NCI-H2107 treated with DMSO at 0.1 percent for 48 hours (cell line): ENCODE data around the gene SMYD3.
A peak's percentile ranks its signal among the peaks of the same experiment; 100 is the strongest.

ENCODE experiments used
- DNase-seq: peaks from one replicate; lab custom pipeline; 2025; ENCODE audit not compliant: unreplicated experiment; lab: John Stamatoyannopoulos, UW

The SMYD3 gene

DNA sequence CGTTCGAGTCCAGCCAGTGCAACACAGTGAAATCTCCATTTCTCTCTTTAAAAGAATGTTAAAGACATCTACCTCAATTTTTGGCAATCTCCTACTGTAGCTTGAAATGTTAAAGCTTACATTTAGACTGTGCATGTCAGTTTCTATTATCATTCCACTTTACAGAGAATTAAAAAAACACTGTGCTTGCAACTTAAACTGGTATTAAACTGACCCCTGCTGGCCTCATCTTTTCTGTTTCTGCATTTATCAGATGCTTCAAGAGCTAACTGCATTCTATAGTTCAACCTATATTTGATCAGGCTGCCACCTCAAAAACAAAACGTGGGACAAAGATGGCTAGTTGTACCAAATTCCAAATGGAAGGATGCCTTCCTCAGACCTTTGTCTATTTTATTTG lies 226.5 kb downstream of the SMYD3 start:
- DNase-seq: peak; percentile 71

DNA sequence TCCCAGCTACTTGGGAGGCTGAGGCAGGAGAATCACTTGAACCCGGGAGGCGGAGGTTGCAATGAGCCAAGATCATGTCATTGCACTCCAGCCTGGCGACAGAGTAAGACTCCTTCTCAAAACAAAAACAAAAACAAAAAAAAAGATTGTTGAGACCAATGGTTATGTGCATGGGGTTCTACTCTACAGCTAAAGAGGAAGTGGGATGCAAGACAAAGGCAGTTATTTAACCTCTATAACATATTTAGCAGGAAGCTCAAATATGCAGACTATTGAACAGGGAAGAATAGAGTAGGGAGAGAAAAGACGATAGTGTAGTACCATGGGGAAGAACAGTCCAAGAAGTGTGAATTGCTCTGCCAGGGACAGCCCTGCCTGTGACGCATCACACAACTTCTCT lies 227.7 kb downstream of the SMYD3 start:
- DNase-seq: no peak

DNA sequence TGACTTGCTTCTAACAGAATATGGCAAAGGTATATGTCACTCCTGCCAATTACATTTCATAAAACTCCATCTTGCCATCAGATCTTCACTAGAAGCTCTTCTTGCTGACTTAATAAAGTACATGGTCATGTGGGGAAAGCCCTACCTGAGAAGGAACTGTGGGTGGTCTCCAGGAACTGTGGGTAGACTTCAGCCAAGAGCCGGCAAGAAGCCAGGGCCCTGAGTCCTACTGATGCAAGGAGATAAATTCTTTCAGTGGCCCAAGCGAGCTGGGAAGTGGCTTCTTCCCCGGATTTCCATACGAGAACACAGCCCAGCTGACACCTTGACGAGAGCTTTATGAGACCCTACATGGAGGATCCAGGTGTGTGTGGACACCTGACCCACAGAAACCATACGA lies 228.7 kb downstream of the SMYD3 start:
- no peak for DNase-seq

DNA sequence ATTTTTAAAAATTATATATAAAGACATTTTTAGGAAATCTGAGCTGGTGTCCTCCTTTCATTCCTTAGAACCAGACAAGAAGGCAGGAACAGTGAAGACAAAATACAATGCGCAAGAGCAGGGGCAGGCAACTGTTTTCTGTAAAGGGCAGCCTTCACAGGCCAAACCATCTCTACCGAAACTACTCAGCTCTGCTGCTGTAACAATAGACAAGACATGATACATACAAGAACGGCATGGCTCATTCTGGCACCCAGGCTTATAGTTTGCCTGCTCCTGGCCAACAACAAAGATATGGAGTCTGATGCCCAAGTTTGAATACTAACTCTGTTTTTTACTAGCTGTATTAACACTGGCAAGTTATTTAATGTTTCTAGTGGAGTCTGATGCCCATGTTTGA lies 232.0 kb downstream of the SMYD3 start:
- DNase-seq: no peak

DNA sequence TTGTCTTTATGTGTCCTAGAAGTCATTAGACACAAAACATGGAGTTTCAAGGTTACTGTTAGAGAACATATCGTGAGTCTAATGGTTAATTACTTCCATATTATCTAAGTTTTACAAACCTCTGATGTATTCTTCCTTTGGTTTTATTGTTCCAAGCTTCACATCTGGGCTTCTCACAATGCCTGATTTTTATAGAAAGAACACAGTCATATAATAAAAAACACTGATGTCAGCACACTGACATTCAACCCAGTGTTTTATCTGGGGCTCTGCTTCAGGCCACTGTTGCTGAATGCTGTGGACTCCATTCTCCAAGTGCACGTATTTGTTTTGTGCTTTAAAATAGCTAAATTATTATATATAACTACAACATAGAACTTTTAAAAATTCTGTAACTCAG lies 232.9 kb downstream of the SMYD3 start:
- no peak for DNase-seq

GRCh38 chr1:246271516-246271915 lies 235.6 kb downstream of the SMYD3 start:
- no peak for DNase-seq

- no peak for DNase-seq
Observed at GRCh38 chr1:246270236-246270635, 236.8 kb downstream of the SMYD3 start.

DNA sequence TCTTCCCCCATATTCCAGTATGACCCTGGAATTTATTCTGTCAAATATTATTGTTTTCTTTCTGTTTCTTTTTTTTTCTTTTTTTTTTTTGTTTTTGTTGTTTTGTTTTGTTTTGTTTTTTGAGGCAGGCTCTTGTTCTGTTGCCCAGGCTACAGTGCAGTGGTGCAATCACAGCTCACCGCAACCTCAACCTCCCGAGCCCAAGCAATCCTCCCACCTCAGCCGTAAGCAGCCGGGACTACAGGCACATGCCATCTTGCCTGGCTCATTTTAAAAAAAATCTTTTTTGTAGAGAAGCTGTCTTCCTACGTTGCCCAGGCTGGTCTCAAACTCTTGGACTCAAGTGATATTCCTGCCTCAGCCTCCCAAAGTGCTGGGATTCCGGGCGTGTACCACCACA lies 237.6 kb downstream of the SMYD3 start:
- no peak for DNase-seq

DNA sequence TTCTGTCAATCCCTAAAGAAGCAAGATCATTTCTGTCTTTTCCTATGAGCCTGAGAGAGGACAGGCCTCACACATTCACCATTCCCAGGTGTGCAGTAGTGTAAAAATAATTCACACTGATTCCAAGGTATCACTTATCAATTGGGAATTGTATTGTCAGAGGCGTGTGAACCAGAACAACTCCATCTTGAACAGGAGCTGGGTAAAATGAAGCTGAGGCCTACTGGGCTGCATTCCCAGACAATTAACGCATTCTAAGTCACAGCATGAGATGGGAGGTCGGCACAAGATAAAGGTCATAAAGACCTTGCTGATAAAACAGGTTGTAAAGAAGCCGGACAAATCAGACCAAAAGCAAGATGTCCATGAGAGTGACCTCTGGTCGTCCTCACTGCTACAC lies 239.2 kb downstream of the SMYD3 start:
- no peak for DNase-seq

GRCh38 chr1:246267426-246267825 lies 239.7 kb downstream of the SMYD3 start:
- DNase-seq: no peak

DNA sequence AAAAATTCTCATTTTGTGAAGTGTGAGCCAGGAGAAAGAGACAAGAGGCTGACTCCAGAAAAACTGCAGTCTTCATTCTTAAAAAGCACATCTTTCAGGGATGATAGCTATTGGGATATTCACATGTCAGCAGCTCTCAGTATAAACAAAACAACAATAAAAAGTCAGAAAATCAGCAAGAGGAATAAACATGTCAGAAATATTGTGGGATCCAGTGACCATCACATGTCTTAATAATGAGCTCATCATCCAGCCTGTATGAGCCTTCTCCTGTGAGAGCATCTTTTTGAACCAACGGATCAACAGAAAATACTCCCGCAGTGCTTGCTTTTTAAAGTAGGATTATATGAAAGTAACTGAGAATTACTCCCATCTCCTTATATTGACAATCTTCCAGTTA lies 241.6 kb downstream of the SMYD3 start:
- no peak for DNase-seq

DNA sequence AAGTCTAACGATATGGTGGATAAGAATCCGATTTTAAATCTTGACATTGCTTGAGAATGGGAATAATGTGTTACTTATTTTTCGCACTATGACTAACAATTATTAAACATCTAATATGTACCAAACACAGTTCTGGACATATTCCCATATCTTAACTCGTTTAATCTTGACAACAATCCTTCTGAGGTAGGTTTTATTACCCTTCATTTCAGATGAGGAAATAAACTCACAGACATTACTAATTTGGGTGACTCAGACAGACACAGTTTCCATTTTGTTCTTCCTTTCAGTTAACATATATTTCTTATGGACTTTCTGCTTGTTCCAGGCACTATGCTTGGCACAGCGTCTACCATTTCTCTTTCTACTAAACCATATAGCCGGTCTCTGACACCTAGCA lies 244.8 kb downstream of the SMYD3 start:
- DNase-seq: no peak

DNA sequence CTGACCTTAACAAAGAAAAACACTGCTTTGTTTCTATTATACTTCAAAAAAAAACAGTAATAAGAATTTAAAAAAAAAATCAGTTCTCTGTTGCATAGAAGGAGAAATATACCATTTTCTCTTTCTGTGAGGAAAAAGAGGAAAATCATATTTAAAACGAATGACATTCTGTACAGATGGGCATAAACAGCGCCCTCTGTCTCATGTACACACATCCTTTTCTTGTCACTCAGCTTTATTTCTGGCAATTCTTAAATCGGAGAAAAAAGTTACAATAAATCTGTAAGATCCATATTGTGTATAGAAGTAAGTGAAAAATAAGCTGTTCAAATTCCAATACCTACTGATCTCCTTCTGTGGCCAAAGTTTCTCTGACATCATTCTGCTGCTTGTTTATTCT lies 245.4 kb downstream of the SMYD3 start:
- DNase-seq: no peak

GRCh38 chr1:246258250-246258649 lies 248.8 kb downstream of the SMYD3 start:
- no peak for DNase-seq

- DNase-seq: no peak
Observed at GRCh38 chr1:246255773-246256172, 251.3 kb downstream of the SMYD3 start.

GRCh38 chr1:246254854-246255253 lies 252.2 kb downstream of the SMYD3 start:
- DNase-seq: no peak

GRCh38 chr1:246246430-246246829 lies 260.6 kb downstream of the SMYD3 start:
- no peak for DNase-seq

DNA sequence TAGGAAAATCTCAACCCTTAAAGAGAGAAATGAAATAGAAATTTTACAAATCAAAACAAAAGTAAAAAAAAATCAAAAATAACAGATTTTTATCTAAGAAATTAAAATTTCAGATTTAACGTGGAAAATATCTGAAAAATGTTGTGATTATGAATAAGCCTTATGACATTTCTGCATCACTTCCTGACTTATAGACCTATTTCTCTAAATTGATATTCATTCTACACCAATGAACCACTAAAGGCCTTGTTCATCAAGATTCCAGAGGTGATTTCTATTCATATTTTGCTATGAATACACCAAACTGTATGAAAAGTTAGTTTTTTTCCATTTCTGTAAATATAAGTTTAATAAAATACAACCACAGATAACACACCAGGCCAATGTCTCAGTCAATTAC lies 261.5 kb downstream of the SMYD3 start:
- DNase-seq: no peak

DNA sequence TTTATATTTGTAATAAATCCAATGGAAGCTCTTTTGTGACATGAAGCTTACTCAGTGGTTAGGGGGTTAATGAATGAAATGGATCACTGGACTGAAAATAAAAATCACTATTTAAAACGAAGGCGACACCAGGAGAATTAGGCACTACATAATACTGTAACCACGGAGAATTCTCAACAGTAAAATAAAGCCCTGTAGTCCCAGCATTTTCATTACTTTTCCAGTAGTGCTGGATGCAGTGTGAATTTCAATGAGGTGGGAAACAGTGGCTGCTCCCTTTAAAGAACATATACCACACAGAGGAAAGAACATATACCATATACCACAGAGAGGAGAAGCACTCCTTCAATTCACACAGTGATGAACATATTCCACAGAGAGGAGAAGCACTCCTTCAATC lies 275.0 kb downstream of the SMYD3 start:
- DNase-seq: no peak

GRCh38 chr1:246226041-246226440 lies 281.0 kb downstream of the SMYD3 start:
- DNase-seq: no peak

- no peak for DNase-seq
Observed at GRCh38 chr1:246221485-246222255, 285.4 kb downstream of the SMYD3 start.

- no peak for DNase-seq
Observed at GRCh38 chr1:246220495-246221065, 286.5 kb downstream of the SMYD3 start.

DNA sequence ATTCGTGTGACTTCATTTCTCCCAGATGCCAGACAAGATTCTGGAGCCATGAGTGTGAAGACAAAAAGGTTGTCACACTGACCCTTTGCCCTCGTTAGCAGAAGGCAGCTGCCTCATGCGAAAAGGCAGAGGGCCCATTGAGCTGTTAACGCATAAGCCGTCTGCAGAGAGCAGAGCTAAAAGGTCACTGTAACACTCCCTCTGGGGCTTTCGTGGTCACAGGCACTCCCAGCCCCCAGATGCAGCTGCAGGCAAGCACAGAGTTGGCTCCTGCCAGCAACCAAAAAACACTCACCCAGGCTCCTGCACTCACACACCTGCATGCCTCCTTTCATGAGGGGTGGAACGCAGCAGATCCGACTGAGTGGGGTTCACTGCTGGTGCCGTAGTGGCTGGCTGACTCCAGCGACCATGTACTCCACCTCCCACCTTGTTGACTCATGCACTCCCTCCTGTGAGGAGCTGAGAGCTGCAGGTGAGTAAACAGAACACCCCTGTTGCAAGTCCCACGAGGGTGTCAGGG lies 287.5 kb downstream of the SMYD3 start:
- DNase-seq: peak; percentile 97
